Measurements from ENCODE around the gene SLC12A9.

Gene SLC12A9

DNA sequence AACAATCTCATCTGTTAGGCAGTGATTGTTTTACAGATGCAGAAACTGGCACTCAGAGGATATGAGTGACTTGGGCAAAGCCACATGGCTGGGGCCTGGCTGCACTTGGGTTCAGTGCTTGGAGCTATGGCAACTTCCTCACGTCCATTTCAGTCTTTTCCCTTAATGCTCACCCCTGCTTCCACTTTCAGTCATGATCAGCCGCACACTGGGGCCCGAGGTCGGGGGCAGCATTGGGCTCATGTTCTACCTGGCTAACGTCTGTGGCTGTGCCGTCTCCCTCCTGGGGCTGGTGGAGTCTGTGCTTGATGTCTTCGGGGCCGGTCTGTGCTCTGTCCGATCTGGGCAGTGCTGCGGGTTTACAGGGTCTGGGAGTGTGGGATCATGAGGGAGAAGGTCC lies 3.0 kb downstream of the SLC12A9 start:
- Histone ChIP-seq H3K36me3 (ENCODE audit: insufficient read depth, low read length) (peaks cover 9% of the 10 kb centered on the region), H3K4me1 (ENCODE audit: insufficient read depth, low read length) (peaks cover 32% of the 10 kb centered on the region), H3K9ac (ENCODE audit: low read depth, low read length) (no peak overlapping the region), H3K79me2 (ENCODE audit: insufficient read depth, low read length) (peaks cover 18% of the 10 kb centered on the region), H3K4me2 (ENCODE audit: insufficient read depth, low read length) (no peak overlapping the region), H3K9me3 (ENCODE audit: insufficient read depth, low read length, severe bottlenecking) (no peaks in the 10 kb centered on the region), H3K27me3 (ENCODE audit: insufficient read depth, low read length, poor library complexity) (no peaks in the 10 kb centered on the region), H2AFZ (ENCODE audit: low read depth, low read length) (no peak overlapping the region), H3K27ac (ENCODE audit: low read length) (no peak overlapping the region), H4K20me1 (ENCODE audit: insufficient read depth, low read length) (peaks cover 4% of the 10 kb centered on the region; the same call in 1 of the 2 replicates), H3K4me3 (ENCODE audit: low read depth in 1 of 2, low read length in 2 of 2) (no peak overlapping the region)
- ATAC-seq (ENCODE audit: insufficient read depth, low read depth) (no peak), DNase-seq (no peak)
- no peak for TF ChIP-seq EZH2 (IDR thresholded peaks at IDR 0.05; ENCODE audit: borderline replicate concordance, low read depth, low read length, severe bottlenecking)
- TF ChIP-seq, protein P1, sequence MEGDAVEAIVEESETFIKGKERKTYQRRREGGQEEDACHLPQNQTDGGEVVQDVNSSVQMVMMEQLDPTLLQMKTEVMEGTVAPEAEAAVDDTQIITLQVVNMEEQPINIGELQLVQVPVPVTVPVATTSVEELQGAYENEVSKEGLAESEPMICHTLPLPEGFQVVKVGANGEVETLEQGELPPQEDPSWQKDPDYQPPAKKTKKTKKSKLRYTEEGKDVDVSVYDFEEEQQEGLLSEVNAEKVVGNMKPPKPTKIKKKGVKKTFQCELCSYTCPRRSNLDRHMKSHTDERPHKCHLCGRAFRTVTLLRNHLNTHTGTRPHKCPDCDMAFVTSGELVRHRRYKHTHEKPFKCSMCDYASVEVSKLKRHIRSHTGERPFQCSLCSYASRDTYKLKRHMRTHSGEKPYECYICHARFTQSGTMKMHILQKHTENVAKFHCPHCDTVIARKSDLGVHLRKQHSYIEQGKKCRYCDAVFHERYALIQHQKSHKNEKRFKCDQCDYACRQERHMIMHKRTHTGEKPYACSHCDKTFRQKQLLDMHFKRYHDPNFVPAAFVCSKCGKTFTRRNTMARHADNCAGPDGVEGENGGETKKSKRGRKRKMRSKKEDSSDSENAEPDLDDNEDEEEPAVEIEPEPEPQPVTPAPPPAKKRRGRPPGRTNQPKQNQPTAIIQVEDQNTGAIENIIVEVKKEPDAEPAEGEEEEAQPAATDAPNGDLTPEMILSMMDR (IDR thresholded peaks at IDR 0.05; ENCODE audit: borderline replicate concordance, extremely low read depth, low read length, poor library complexity, severe bottlenecking) = no peak

DNA sequence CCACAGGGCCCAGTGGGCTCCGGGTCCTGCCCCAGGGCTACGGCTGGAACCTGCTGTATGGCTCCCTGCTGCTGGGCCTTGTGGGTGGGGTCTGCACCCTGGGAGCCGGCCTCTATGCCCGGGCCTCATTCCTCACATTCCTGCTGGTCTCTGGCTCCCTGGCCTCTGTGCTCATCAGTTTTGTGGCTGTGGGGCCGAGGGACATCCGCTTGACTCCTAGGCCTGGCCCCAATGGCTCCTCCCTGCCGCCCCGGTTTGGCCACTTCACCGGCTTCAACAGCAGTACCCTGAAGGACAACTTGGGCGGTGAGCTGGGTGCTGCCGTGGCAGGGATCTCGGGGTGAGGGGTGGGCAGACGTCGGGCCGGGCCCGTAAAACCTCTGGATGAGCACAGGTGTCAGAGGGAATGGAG lies 4.4 kb downstream of the SLC12A9 start:
- Histone ChIP-seq H3K27ac (ENCODE audit: low read length) (no peak overlapping the region), H3K4me1 (ENCODE audit: insufficient read depth, low read length) (peaks cover 23% of the 10 kb centered on the region), H3K4me2 (ENCODE audit: insufficient read depth, low read length) (no peak overlapping the region), H4K20me1 (ENCODE audit: insufficient read depth, low read length) (peaks cover 9% of the 10 kb centered on the region; the same call in 1 of the 2 replicates), H3K36me3 (ENCODE audit: insufficient read depth, low read length) (peaks cover 21% of the 10 kb centered on the region), H3K79me2 (ENCODE audit: insufficient read depth, low read length) (peaks cover 18% of the 10 kb centered on the region), H3K4me3 (ENCODE audit: low read depth in 1 of 2, low read length in 2 of 2) (no peak overlapping the region), H3K9me3 (ENCODE audit: insufficient read depth, low read length, severe bottlenecking) (no peaks in the 10 kb centered on the region), H3K9ac (ENCODE audit: low read depth, low read length) (no peak overlapping the region), H2AFZ (ENCODE audit: low read depth, low read length) (no peak overlapping the region), H3K27me3 (ENCODE audit: insufficient read depth, low read length, poor library complexity) (no peaks in the 10 kb centered on the region)
- ATAC-seq (ENCODE audit: insufficient read depth, low read depth) (no peak), DNase-seq (no peak)
- TF ChIP-seq EZH2 (IDR thresholded peaks at IDR 0.05; ENCODE audit: borderline replicate concordance, low read depth, low read length, severe bottlenecking) = no peak

DNA sequence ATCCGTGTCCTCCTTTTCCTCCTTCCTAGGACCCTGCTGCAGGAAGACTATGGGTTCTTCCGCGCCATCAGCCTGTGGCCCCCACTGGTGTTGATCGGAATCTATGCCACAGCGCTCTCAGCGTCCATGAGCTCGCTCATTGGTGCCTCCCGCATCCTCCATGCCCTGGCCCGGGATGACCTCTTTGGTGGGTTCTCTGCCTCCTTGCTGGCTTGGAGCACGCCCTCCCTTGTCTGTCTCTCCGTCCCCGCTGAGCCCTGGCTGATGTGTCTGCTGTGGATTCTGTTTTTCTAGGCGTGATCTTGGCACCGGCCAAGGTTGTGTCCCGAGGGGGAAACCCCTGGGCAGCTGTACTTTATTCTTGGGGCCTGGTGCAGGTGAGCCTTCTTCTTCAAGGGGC lies 7.3 kb downstream of the SLC12A9 start:
- no peak overlapping the region for H3K4me2 ChIP-seq (ENCODE audit: insufficient read depth, low read length)
- peaks cover 26% of the 10 kb centered on the region for H3K36me3 ChIP-seq (ENCODE audit: insufficient read depth, low read length)
- H3K4me1 ChIP-seq (ENCODE audit: insufficient read depth, low read length) = no peaks in the 10 kb centered on the region
- H3K27ac ChIP-seq (ENCODE audit: low read length) = no peak overlapping the region
- H3K9ac ChIP-seq (ENCODE audit: low read depth, low read length) = no peak overlapping the region
- H4K20me1 ChIP-seq (ENCODE audit: insufficient read depth, low read length) = peaks cover 9% of the 10 kb centered on the region; the same call in 1 of the 2 replicates
- no peak overlapping the region for H2AFZ ChIP-seq (ENCODE audit: low read depth, low read length)
- ATAC-seq (ENCODE audit: insufficient read depth, low read depth) (no peak), DNase-seq (no peak)
- no peaks in the 10 kb centered on the region for H3K9me3 ChIP-seq (ENCODE audit: insufficient read depth, low read length, severe bottlenecking)
- peaks cover 5% of the 10 kb centered on the region; the same call in 1 of the 2 replicates for H3K79me2 ChIP-seq (ENCODE audit: insufficient read depth, low read length)
- H3K4me3 ChIP-seq (ENCODE audit: low read depth in 1 of 2, low read length in 2 of 2) = no peak overlapping the region
- TF ChIP-seq, protein P1 (IDR thresholded peaks at IDR 0.05; ENCODE audit: borderline replicate concordance, extremely low read depth, low read length, poor library complexity, severe bottlenecking) = no peak
- no peak for TF ChIP-seq EZH2 (IDR thresholded peaks at IDR 0.05; ENCODE audit: borderline replicate concordance, low read depth, low read length, severe bottlenecking)
- H3K27me3 ChIP-seq (ENCODE audit: insufficient read depth, low read length, poor library complexity) = no peaks in the 10 kb centered on the region

DNA sequence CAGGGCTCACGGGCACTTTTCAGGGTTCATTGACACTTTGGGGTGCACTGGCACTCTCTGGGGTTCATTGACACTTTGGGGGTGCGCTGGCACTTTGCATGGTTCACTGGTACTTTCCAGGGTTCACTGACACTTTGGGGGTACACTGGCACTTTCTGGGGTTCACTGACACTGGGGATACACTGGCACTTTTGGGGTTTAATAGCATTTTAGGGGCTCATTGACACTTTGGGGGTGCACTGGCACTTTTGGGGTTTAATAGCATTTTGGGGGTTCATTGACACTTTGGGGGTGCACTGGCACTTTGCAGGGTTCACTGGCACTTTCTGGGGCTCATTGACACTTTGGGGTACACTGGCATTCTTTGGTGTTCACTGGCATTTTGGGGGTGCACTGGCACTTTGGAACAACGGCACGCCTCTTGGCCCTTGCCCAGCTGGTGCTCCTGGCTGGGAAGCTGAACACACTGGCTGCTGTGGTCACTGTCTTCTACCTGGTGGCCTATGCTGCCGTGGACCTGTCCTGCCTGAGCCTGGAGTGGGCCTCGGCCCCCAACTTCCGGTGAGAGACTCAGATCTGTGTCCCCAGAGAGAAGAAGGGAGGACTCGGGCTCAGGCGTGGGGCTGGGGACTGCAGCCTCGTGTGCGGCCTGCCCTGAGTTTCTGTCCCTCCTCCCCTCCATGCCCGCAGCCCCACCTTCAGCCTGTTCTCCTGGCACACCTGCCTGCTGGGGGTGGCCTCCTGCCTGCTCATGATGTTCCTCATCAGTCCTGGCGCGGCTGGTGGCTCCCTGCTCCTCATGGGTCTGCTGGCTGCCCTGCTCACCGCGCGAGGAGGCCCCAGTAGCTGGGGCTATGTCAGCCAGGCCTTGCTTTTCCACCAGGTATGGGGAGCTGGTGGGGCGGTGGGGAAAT lies 8.4 kb downstream of the SLC12A9 start:
- no peaks in the 10 kb centered on the region for H3K27me3 ChIP-seq (ENCODE audit: insufficient read depth, low read length, poor library complexity)
- TF ChIP-seq, protein P1 (IDR thresholded peaks at IDR 0.05; ENCODE audit: borderline replicate concordance, extremely low read depth, low read length, poor library complexity, severe bottlenecking) = no peak
- no peak for TF ChIP-seq EZH2 (IDR thresholded peaks at IDR 0.05; ENCODE audit: borderline replicate concordance, low read depth, low read length, severe bottlenecking)
- H3K36me3 ChIP-seq (ENCODE audit: insufficient read depth, low read length) = peaks cover 28% of the 10 kb centered on the region
- H3K4me3 ChIP-seq (ENCODE audit: low read depth in 1 of 2, low read length in 2 of 2) = no peak overlapping the region
- H3K79me2 ChIP-seq (ENCODE audit: insufficient read depth, low read length) = no peaks in the 10 kb centered on the region
- H2AFZ ChIP-seq (ENCODE audit: low read depth, low read length) = no peak overlapping the region
- no peaks in the 10 kb centered on the region for H3K4me1 ChIP-seq (ENCODE audit: insufficient read depth, low read length)
- no peaks in the 10 kb centered on the region for H3K9me3 ChIP-seq (ENCODE audit: insufficient read depth, low read length, severe bottlenecking)
- DNase-seq = no peak
- H4K20me1 ChIP-seq (ENCODE audit: insufficient read depth, low read length) = peaks cover 9% of the 10 kb centered on the region; the same call in 1 of the 2 replicates
- peak; percentile 18; the same call in 1 of the 3 replicates for ATAC-seq (ENCODE audit: insufficient read depth, low read depth)
- H3K27ac ChIP-seq (ENCODE audit: low read length) = no peak overlapping the region
- H3K4me2 ChIP-seq (ENCODE audit: insufficient read depth, low read length) = no peak overlapping the region
- H3K9ac ChIP-seq (ENCODE audit: low read depth, low read length) = no peak overlapping the region

Data from DND-41 (cell line).